GM18519 (cell line): ENCODE measurements around the gene CERK.

Source experiments
- ATAC-seq: cut with Tn5 transposase; IDR thresholded peaks from one replicate; pipeline ENCODE4 v1.9.1; 2021; ENCODE audit warnings: mild to moderate bottlenecking, moderate library complexity; ENCODE audit not compliant: unreplicated experiment, low FRiP score

The CERK gene

GRCh38 chr22:46706060-46706459, 32.0 kb downstream of the CERK start:
- ATAC-seq, result no peak

GRCh38 chr22:46703996-46704370, 34.1 kb downstream of the CERK start:
- no peak for ATAC-seq

- ATAC-seq, result no peak
Observed at GRCh38 chr22:46703171-46703995, 34.7 kb downstream of the CERK start.

GRCh38 chr22:46701262-46701661, 36.8 kb downstream of the CERK start:
- ATAC-seq, result no peak

- no peak for ATAC-seq
Observed at GRCh38 chr22:46699091-46699490, 39.0 kb downstream of the CERK start.

GRCh38 chr22:46697811-46698515, 40.1 kb downstream of the CERK start:
- no peak for ATAC-seq

GRCh38 chr22:46696614-46697013, 41.4 kb downstream of the CERK start:
- no peak for ATAC-seq

GRCh38 chr22:46696229-46696518, 41.9 kb downstream of the CERK start:
- no peak for ATAC-seq

- no peak for ATAC-seq
Observed at GRCh38 chr22:46695346-46696228, 42.5 kb downstream of the CERK start.

- ATAC-seq, result no peak
Observed at GRCh38 chr22:46694416-46695170, 43.5 kb downstream of the CERK start.

- ATAC-seq, result no peak
Observed at GRCh38 chr22:46693634-46694415, 44.2 kb downstream of the CERK start.

- no peak for ATAC-seq
Observed at GRCh38 chr22:46691571-46691970, 46.5 kb downstream of the CERK start.

GRCh38 chr22:46690146-46690545, 47.9 kb downstream of the CERK start:
- ATAC-seq, result no peak

- ATAC-seq, result no peak
Observed at GRCh38 chr22:46688949-46689348, 49.1 kb downstream of the CERK start.

- no peak for ATAC-seq
Observed at GRCh38 chr22:46687460-46687859, 50.6 kb downstream of the CERK start.

GRCh38 chr22:46687048-46687444, 51.0 kb downstream of the CERK start:
- no peak for ATAC-seq

- ATAC-seq, result no peak
Observed at GRCh38 chr22:46686221-46687047, 51.6 kb downstream of the CERK start.

GRCh38 chr22:46684706-46685105, 53.3 kb downstream of the CERK start:
- ATAC-seq, result no peak
